WERI-Rb-1 (cell line): ENCODE results near the gene KLF2.

Experiments
- DNase-seq: peaks from one replicate; pipeline ENCODE4 v3.0.0-alpha.2; 2020
- H3K27ac ChIP-seq: fragments of 250-450 bp; sonication (Bioruptor Pico); 2 replicates; pipeline ENCODE4 v1.5.1; 2020; ENCODE audit warnings: mild to moderate bottlenecking, moderate library complexity
- H3K27me3 ChIP-seq: fragments of 250-450 bp; sonication (Bioruptor Pico); 2 replicates; pipeline ENCODE4 v1.5.1; 2021; ENCODE audit warnings: mild to moderate bottlenecking, low read depth, moderate library complexity; ENCODE audit not compliant: insufficient read depth, severe bottlenecking
- H3K36me3 ChIP-seq: fragments of 250-450 bp; sonication (Bioruptor Pico); 2 replicates; pipeline ENCODE4 v1.5.1; 2020; ENCODE audit warnings: mild to moderate bottlenecking, moderate library complexity
- H3K4me3 ChIP-seq: 2 replicates; pipeline ENCODE4 v1.5.1; 2011; ENCODE audit warnings: low read depth, mild to moderate bottlenecking, control low read depth, low read length
- H3K9me3 ChIP-seq: fragments of 250-450 bp; sonication (Bioruptor Pico); 2 replicates; pipeline ENCODE4 v1.5.1; 2021; ENCODE audit warnings: mild to moderate bottlenecking, moderate library complexity; ENCODE audit not compliant: severe bottlenecking
- TF ChIP-seq, protein P1 (sequence below): IDR thresholded peaks from 2 replicates; pipeline ENCODE4 v1.5.1; 2011; ENCODE audit warnings: low read depth, mild to moderate bottlenecking, control low read depth, inconsistent platforms, low read length

Gene KLF2

DNA sequence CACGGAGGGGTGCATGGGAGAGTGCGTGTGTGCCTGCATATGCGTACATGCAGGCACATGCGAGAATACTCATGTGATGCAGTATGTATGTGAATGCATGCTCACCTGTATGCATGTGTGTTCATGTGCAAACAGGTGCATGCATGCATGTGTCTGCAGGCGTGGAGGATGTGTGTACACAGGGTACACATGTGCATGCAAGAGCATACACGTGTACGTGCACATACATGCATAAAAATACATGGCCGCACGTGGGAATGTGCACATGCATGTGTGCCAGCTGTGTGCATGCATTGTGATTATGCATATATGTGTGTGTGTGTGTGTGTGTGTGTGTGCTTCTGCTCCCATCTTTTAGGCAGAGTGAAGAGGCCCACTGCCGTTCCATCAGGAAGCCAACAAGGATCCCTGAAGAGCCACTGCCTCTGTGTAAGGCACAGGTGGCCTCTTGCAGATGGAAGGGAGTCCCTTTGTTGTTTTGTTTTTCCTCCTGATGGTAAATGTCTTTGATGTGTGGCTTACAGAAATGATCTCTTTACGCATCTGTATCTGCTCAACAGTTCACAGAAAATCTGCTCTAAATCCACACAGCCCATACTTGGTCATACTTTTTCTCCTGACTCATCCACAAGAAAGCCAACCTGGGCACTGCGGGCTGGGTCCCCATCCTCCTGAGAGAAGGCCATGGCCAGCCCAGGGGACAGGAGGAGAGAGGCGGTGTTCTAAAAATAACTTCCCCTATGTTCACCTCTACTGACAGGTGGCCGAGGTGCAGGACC is 50.7 kb downstream of the KLF2 start:
- H3K27ac ChIP-seq, result no peak overlapping the region
- peaks cover 28% of the 10 kb centered on the region for H3K36me3 ChIP-seq
- no peak for DNase-seq
- TF ChIP-seq, protein P1, sequence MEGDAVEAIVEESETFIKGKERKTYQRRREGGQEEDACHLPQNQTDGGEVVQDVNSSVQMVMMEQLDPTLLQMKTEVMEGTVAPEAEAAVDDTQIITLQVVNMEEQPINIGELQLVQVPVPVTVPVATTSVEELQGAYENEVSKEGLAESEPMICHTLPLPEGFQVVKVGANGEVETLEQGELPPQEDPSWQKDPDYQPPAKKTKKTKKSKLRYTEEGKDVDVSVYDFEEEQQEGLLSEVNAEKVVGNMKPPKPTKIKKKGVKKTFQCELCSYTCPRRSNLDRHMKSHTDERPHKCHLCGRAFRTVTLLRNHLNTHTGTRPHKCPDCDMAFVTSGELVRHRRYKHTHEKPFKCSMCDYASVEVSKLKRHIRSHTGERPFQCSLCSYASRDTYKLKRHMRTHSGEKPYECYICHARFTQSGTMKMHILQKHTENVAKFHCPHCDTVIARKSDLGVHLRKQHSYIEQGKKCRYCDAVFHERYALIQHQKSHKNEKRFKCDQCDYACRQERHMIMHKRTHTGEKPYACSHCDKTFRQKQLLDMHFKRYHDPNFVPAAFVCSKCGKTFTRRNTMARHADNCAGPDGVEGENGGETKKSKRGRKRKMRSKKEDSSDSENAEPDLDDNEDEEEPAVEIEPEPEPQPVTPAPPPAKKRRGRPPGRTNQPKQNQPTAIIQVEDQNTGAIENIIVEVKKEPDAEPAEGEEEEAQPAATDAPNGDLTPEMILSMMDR, result no peak
- no peaks in the 10 kb centered on the region for H3K9me3 ChIP-seq
- no peaks in the 10 kb centered on the region for H3K27me3 ChIP-seq
- no peak overlapping the region for H3K4me3 ChIP-seq

DNA sequence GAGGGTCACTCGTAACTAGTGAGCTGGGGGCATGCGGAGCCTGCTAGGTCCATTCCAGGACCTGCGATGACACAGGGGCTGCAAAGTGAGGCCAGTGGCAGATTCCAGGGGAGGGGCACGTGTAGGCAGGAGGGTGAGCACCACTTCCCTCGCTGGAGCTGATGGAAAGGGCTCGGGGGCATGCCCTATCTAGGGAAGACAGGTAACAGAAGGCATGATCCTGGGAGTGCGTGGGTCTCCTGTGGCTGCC is 51.2 kb downstream of the KLF2 start:
- Histone ChIP-seq H3K9me3 (no peaks in the 10 kb centered on the region), H3K36me3 (peaks cover 28% of the 10 kb centered on the region), H3K27ac (no peak overlapping the region), H3K4me3 (no peak overlapping the region), H3K27me3 (no peaks in the 10 kb centered on the region)
- no peak for DNase-seq
- TF ChIP-seq, protein P1, result no peak

DNA sequence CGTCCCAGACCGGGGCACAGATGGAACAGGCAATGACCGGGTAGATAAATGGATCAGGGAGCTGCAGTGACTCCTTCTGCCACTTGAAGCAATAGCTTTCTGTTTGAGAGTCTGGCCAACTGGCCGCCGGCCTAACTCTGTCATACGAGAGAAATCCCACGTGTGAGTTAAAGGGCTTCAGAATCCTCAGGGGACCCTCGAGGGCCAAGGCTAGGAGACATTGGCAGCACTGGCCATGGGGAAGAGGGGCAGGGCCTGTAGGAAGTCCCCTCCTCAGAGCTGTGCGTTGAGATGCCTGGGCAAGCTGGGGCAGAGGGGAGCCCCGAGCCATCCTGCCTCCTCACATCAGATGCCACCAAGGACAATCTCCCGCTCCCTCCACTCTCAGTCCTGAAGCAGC is 51.6 kb downstream of the KLF2 start:
- TF ChIP-seq, protein P1, result no peak
- H3K27me3 ChIP-seq, result no peaks in the 10 kb centered on the region
- DNase-seq, result no peak
- H3K36me3 ChIP-seq, result peaks cover 28% of the 10 kb centered on the region
- no peaks in the 10 kb centered on the region for H3K9me3 ChIP-seq
- H3K27ac ChIP-seq, result no peak overlapping the region
- H3K4me3 ChIP-seq, result no peak overlapping the region

DNA sequence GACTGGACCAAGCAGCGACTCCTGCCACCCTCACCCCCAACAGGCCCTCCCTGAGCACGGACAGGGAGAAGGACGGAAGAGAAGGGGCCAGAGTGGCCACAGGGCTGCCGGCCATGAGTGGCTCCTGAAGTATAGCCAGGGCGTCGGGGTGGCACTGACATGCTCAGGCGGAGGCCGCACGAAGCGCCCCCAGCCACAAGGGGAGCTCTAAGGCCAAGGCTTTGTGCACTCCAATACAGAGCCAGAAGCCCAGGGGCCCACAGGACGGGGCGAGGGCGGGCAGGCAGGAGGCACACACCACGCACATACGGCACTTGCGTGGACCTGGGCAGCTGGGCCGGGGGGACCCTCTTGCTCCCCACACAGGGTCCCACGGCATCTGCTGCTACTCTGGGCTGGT is 52.0 kb downstream of the KLF2 start:
- no peaks in the 10 kb centered on the region for H3K9me3 ChIP-seq
- peak; percentile 41 for DNase-seq
- no peaks in the 10 kb centered on the region for H3K27me3 ChIP-seq
- no peak overlapping the region for H3K27ac ChIP-seq
- TF ChIP-seq, protein P1, result peak; percentile 76
- no peak overlapping the region for H3K4me3 ChIP-seq
- peaks cover 28% of the 10 kb centered on the region for H3K36me3 ChIP-seq

DNA sequence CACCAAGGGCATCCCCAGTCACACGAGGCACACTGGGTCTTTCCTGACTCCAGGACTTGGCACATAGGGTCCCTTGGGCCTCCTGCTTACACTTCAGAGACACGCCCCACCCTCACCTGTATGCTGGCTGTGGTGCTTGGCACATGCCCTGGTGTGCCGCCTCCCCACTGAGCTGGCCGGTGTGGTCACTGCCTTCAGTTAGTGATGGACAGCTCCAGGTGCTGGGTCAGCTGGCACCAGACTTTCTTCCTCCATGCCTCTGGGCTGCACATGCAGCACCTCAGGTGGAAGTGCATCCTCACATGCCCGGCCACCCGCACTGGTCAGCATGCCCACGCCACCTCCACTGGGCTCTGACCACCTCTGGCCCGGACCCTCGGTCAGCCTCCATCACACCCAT is 52.9 kb downstream of the KLF2 start:
- Histone ChIP-seq H3K27me3 (no peaks in the 10 kb centered on the region), H3K9me3 (no peaks in the 10 kb centered on the region), H3K27ac (no peak overlapping the region), H3K36me3 (peaks cover 28% of the 10 kb centered on the region), H3K4me3 (no peak overlapping the region)
- no peak for DNase-seq
- TF ChIP-seq, protein P1, result no peak
